C4-2B (cell line): ENCODE data around the gene OSBPL8.

Experiments used
- H3K27ac ChIP-seq: fragments of 450-650 bp; 2 replicates; pipeline ENCODE4 v1.5.1; 2017
- CTCF ChIP-seq: fragments of 450-650 bp; conservative IDR thresholded peaks from 2 replicates; pipeline ENCODE4 v1.5.1; 2017; ENCODE audit warnings: mild to moderate bottlenecking
- ZFX ChIP-seq: fragments of 450-650 bp; IDR thresholded peaks from 2 replicates; pipeline ENCODE4 v1.6.1; 2017

The OSBPL8 gene

GRCh38 chr12:76318773-76319594 lies 240.6 kb downstream of the OSBPL8 start:
- TF ChIP-seq CTCF, result no peak
- TF ChIP-seq ZFX, result no peak
- no peak overlapping the region for H3K27ac ChIP-seq

- H3K27ac ChIP-seq, result no peak overlapping the region
- TF ChIP-seq ZFX, result no peak
These were observed 241.6 kb downstream of the OSBPL8 start for GRCh38 chr12:76317976-76318375.

GRCh38 chr12:76316468-76316867 lies 243.1 kb downstream of the OSBPL8 start:
- no peak overlapping the region for H3K27ac ChIP-seq

GRCh38 chr12:76313299-76313698 lies 246.3 kb downstream of the OSBPL8 start:
- no peak overlapping the region for H3K27ac ChIP-seq
- no peak for TF ChIP-seq ZFX
- TF ChIP-seq CTCF, result no peak

More at GRCh38 chr12:76316468-76316867, 243.1 kb downstream of the OSBPL8 start:
- TF ChIP-seq ZFX (no peak), CTCF (no peak)

GRCh38 chr12:76312315-76312714 lies 247.3 kb downstream of the OSBPL8 start:
- H3K27ac ChIP-seq, result no peak overlapping the region
- TF ChIP-seq CTCF (no peak), ZFX (no peak)

GRCh38 chr12:76311796-76312195 lies 247.8 kb downstream of the OSBPL8 start:
- H3K27ac ChIP-seq, result no peak overlapping the region
- TF ChIP-seq CTCF (no peak), ZFX (no peak)

GRCh38 chr12:76310110-76310509 lies 249.5 kb downstream of the OSBPL8 start:
- no peak for TF ChIP-seq CTCF
- no peak for TF ChIP-seq ZFX
- no peak overlapping the region for H3K27ac ChIP-seq

- no peak overlapping the region for H3K27ac ChIP-seq
- no peak for TF ChIP-seq ZFX
- no peak for TF ChIP-seq CTCF
These were observed 250.7 kb downstream of the OSBPL8 start for GRCh38 chr12:76308866-76309265.
